ENCODE results near the gene CTAG1B. TPM values are rescaled to one million over a fixed set of nuclear protein-coding genes. Genes with fewer than 3 reads are reported as not detected.

The CTAG1B gene
- total and polyA plus RNA-seq, 4 donors = not detected

- Histone ChIP-seq H3K27me3 (ENCODE audit: control insufficient read depth, insufficient read depth, low read length) (no peaks in the 10 kb centered on the region), H3K27ac (ENCODE audit: low read depth, low read length) (no peak overlapping the region), H3K4me1 (ENCODE audit: control insufficient read depth, insufficient read depth, low read length) (no peaks in the 10 kb centered on the region), H3K9me3 (ENCODE audit: control insufficient read depth, insufficient read depth, low read length) (no peaks in the 10 kb centered on the region), H3K36me3 (ENCODE audit: control insufficient read depth, insufficient read depth, low read length) (no peaks in the 10 kb centered on the region), H3K4me3 (ENCODE audit: low read depth, low read length) (no peak overlapping the region)
- WGBS (ENCODE audit: insufficient coverage) = 77% methylated on average over 13 of the region's 13 CpGs
- DNase-seq (ENCODE audit: low read depth in 4 of 6, low spot score in 6 of 6) = no peak
Observed at GRCh38 chrX:154603438-154604430, 15.3 kb downstream of the CTAG1B start.

- H3K27me3 ChIP-seq (ENCODE audit: control insufficient read depth, insufficient read depth, low read length) = no peaks in the 10 kb centered on the region
- no peaks in the 10 kb centered on the region for H3K36me3 ChIP-seq (ENCODE audit: control insufficient read depth, insufficient read depth, low read length)
- DNase-seq (ENCODE audit: low read depth in 4 of 6, low spot score in 6 of 6) = no peak
- no peaks in the 10 kb centered on the region for H3K4me1 ChIP-seq (ENCODE audit: control insufficient read depth, insufficient read depth, low read length)
- H3K27ac ChIP-seq (ENCODE audit: low read depth, low read length) = no peak overlapping the region
- no peak overlapping the region for H3K4me3 ChIP-seq (ENCODE audit: low read depth, low read length)
- H3K9me3 ChIP-seq (ENCODE audit: control insufficient read depth, insufficient read depth, low read length) = no peaks in the 10 kb centered on the region
- 87% methylated on average over 18 of the region's 18 CpGs for WGBS (ENCODE audit: insufficient coverage)
Observed at GRCh38 chrX:154602766-154603437, 16.2 kb downstream of the CTAG1B start.

GRCh38 chrX:154602226-154602625 is 16.9 kb downstream of the CTAG1B start:
- WGBS (ENCODE audit: insufficient coverage) = 68% methylated on average over 11 of the region's 13 CpGs
- no peak overlapping the region for H3K4me3 ChIP-seq (ENCODE audit: low read depth, low read length)
- H3K9me3 ChIP-seq (ENCODE audit: control insufficient read depth, insufficient read depth, low read length) = no peaks in the 10 kb centered on the region
- H3K36me3 ChIP-seq (ENCODE audit: control insufficient read depth, insufficient read depth, low read length) = no peaks in the 10 kb centered on the region
- H3K27ac ChIP-seq (ENCODE audit: low read depth, low read length) = no peak overlapping the region
- H3K27me3 ChIP-seq (ENCODE audit: control insufficient read depth, insufficient read depth, low read length) = no peaks in the 10 kb centered on the region
- no peak for DNase-seq (ENCODE audit: low read depth in 4 of 6, low spot score in 6 of 6)
- no peaks in the 10 kb centered on the region for H3K4me1 ChIP-seq (ENCODE audit: control insufficient read depth, insufficient read depth, low read length)

GRCh38 chrX:154600759-154601374 is 18.2 kb downstream of the CTAG1B start:
- 76% methylated on average over 14 of the region's 15 CpGs for WGBS (ENCODE audit: insufficient coverage)
- Histone ChIP-seq H3K27ac (ENCODE audit: low read depth, low read length) (no peak overlapping the region), H3K4me3 (ENCODE audit: low read depth, low read length) (no peak overlapping the region), H3K4me1 (ENCODE audit: control insufficient read depth, insufficient read depth, low read length) (no peaks in the 10 kb centered on the region), H3K27me3 (ENCODE audit: control insufficient read depth, insufficient read depth, low read length) (no peaks in the 10 kb centered on the region), H3K36me3 (ENCODE audit: control insufficient read depth, insufficient read depth, low read length) (no peaks in the 10 kb centered on the region), H3K9me3 (ENCODE audit: control insufficient read depth, insufficient read depth, low read length) (no peaks in the 10 kb centered on the region)
- no peak for DNase-seq (ENCODE audit: low read depth in 4 of 6, low spot score in 6 of 6)

- WGBS (ENCODE audit: insufficient coverage) = 90% methylated on average over 14 of the region's 14 CpGs
- no peak overlapping the region for H3K4me3 ChIP-seq (ENCODE audit: low read depth, low read length)
- no peaks in the 10 kb centered on the region for H3K9me3 ChIP-seq (ENCODE audit: control insufficient read depth, insufficient read depth, low read length)
- no peaks in the 10 kb centered on the region for H3K4me1 ChIP-seq (ENCODE audit: control insufficient read depth, insufficient read depth, low read length)
- no peaks in the 10 kb centered on the region for H3K27me3 ChIP-seq (ENCODE audit: control insufficient read depth, insufficient read depth, low read length)
- no peak overlapping the region for H3K27ac ChIP-seq (ENCODE audit: low read depth, low read length)
- DNase-seq (ENCODE audit: low read depth in 4 of 6, low spot score in 6 of 6) = no peak
- no peaks in the 10 kb centered on the region for H3K36me3 ChIP-seq (ENCODE audit: control insufficient read depth, insufficient read depth, low read length)
Observed at GRCh38 chrX:154599531-154599930, 19.6 kb downstream of the CTAG1B start.

- 40% methylated on average over 2 of the region's 8 CpGs for WGBS (ENCODE audit: insufficient coverage)
- H3K27me3 ChIP-seq (ENCODE audit: control insufficient read depth, insufficient read depth, low read length) = no peaks in the 10 kb centered on the region
- no peak overlapping the region for H3K4me3 ChIP-seq (ENCODE audit: low read depth, low read length)
- no peaks in the 10 kb centered on the region for H3K36me3 ChIP-seq (ENCODE audit: control insufficient read depth, insufficient read depth, low read length)
- no peak overlapping the region for H3K27ac ChIP-seq (ENCODE audit: low read depth, low read length)
- no peaks in the 10 kb centered on the region for H3K9me3 ChIP-seq (ENCODE audit: control insufficient read depth, insufficient read depth, low read length)
- DNase-seq (ENCODE audit: low read depth in 4 of 6, low spot score in 6 of 6) = no peak
- H3K4me1 ChIP-seq (ENCODE audit: control insufficient read depth, insufficient read depth, low read length) = no peaks in the 10 kb centered on the region
Observed at GRCh38 chrX:154598656-154599055, 20.4 kb downstream of the CTAG1B start.

- H3K27me3 ChIP-seq (ENCODE audit: control insufficient read depth, insufficient read depth, low read length) = no peaks in the 10 kb centered on the region
- H3K27ac ChIP-seq (ENCODE audit: low read depth, low read length) = no peak overlapping the region
- no peak overlapping the region for H3K4me3 ChIP-seq (ENCODE audit: low read depth, low read length)
- H3K9me3 ChIP-seq (ENCODE audit: control insufficient read depth, insufficient read depth, low read length) = peaks cover 1% of the 10 kb centered on the region
- DNase-seq (ENCODE audit: low read depth in 4 of 6, low spot score in 6 of 6) = no peak
- H3K36me3 ChIP-seq (ENCODE audit: control insufficient read depth, insufficient read depth, low read length) = no peaks in the 10 kb centered on the region
- no peaks in the 10 kb centered on the region for H3K4me1 ChIP-seq (ENCODE audit: control insufficient read depth, insufficient read depth, low read length)
- WGBS (ENCODE audit: insufficient coverage) = 90% methylated on average over 8 of the region's 12 CpGs
Observed at GRCh38 chrX:154597221-154597620, 21.9 kb downstream of the CTAG1B start.

- Histone ChIP-seq H3K4me3 (ENCODE audit: low read depth, low read length) (no peak overlapping the region), H3K9me3 (ENCODE audit: control insufficient read depth, insufficient read depth, low read length) (peaks cover 1% of the 10 kb centered on the region), H3K36me3 (ENCODE audit: control insufficient read depth, insufficient read depth, low read length) (no peaks in the 10 kb centered on the region), H3K4me1 (ENCODE audit: control insufficient read depth, insufficient read depth, low read length) (no peaks in the 10 kb centered on the region), H3K27ac (ENCODE audit: low read depth, low read length) (no peak overlapping the region), H3K27me3 (ENCODE audit: control insufficient read depth, insufficient read depth, low read length) (no peaks in the 10 kb centered on the region)
- peak in 3 of 6 donors; percentile 0 to 6 (median 1) for DNase-seq (ENCODE audit: low read depth in 4 of 6, low spot score in 6 of 6)
- 0% methylated on average over 1 of the region's 3 CpGs for WGBS (ENCODE audit: insufficient coverage)
Observed at GRCh38 chrX:154596290-154596929, 22.7 kb downstream of the CTAG1B start.

GRCh38 chrX:154595559-154596249 is 23.4 kb downstream of the CTAG1B start:
- peak in 1 of 6 donors; percentile 0 for DNase-seq (ENCODE audit: low read depth in 4 of 6, low spot score in 6 of 6)
- Histone ChIP-seq H3K27me3 (ENCODE audit: control insufficient read depth, insufficient read depth, low read length) (no peaks in the 10 kb centered on the region), H3K4me1 (ENCODE audit: control insufficient read depth, insufficient read depth, low read length) (no peaks in the 10 kb centered on the region), H3K9me3 (ENCODE audit: control insufficient read depth, insufficient read depth, low read length) (peaks cover 1% of the 10 kb centered on the region), H3K36me3 (ENCODE audit: control insufficient read depth, insufficient read depth, low read length) (no peaks in the 10 kb centered on the region), H3K4me3 (ENCODE audit: low read depth, low read length) (no peak overlapping the region), H3K27ac (ENCODE audit: low read depth, low read length) (no peak overlapping the region)
- no CpG with 5 or more reads among the region's 2 CpGs for WGBS (ENCODE audit: insufficient coverage)
